ENCODE measurements around the gene OSBPL6. TPM values are rescaled to one million over a fixed set of nuclear protein-coding genes. Genes with fewer than 3 reads are reported as not detected.
A peak's percentile ranks its signal among the peaks of the same experiment; 100 is the strongest.

Gene OSBPL6
- total RNA-seq, 1 donor from 2014 or later, result 14.0 TPM

GRCh38 chr2:178191511-178191910, 2.8 kb upstream of the OSBPL6 start:
- Histone ChIP-seq H3K9ac (no peak overlapping the region), H3K27ac (no peak overlapping the region), H3K27me3 (peaks cover 33% of the 10 kb centered on the region), H3K79me2 (ENCODE audit: low read depth) (peaks cover 7% of the 10 kb centered on the region), H3K9me3 (ENCODE audit: low read depth) (no peaks in the 10 kb centered on the region), H2AFZ (replicated peaks) (no peak overlapping the region), H4K20me1 (ENCODE audit: low read depth) (peaks cover 10% of the 10 kb centered on the region), H3F3A (ENCODE audit: low read depth) (peaks cover 32% of the 10 kb centered on the region), H3K36me3 (no peaks in the 10 kb centered on the region), H3K4me2 (no peak overlapping the region), H3K4me1 (peaks cover 19% of the 10 kb centered on the region), H3K4me3 (no peak overlapping the region)
- TF ChIP-seq EZH2phosphoT487 (IDR thresholded peaks at IDR 0.05) (no peak), EZH2 (IDR thresholded peaks at IDR 0.05) (no peak), CTCF (IDR thresholded peaks at IDR 0.05) (no peak)
- peaks cover 22% of the 10 kb centered on the region for H3K27me3 Mint-ChIP-seq (ENCODE audit: insufficient read depth, low read depth)
- no peak overlapping the region for H3K4me3 Mint-ChIP-seq
- DNase-seq (ENCODE audit: low spot score), result no peak
- H3K27ac Mint-ChIP-seq, result no peak overlapping the region
- no peaks in the 10 kb centered on the region for H3K36me3 Mint-ChIP-seq
- no peaks in the 10 kb centered on the region for H3K9me3 Mint-ChIP-seq
- H3K4me1 Mint-ChIP-seq, result peaks cover 12% of the 10 kb centered on the region

- H3K27me3 Mint-ChIP-seq (ENCODE audit: insufficient read depth, low read depth), result peaks cover 24% of the 10 kb centered on the region
- TF ChIP-seq EZH2 (IDR thresholded peaks at IDR 0.05) (no peak), CTCF (IDR thresholded peaks at IDR 0.05) (no peak), EZH2phosphoT487 (IDR thresholded peaks at IDR 0.05) (no peak)
- no peaks in the 10 kb centered on the region for H3K36me3 ChIP-seq
- H3K9ac ChIP-seq, result no peak overlapping the region
- no peak overlapping the region for H3K27ac ChIP-seq
- H3K4me3 ChIP-seq, result peak overlapping the region; percentile 100
- no peaks in the 10 kb centered on the region for H3K36me3 Mint-ChIP-seq
- no peak for DNase-seq (ENCODE audit: low spot score)
- H3K4me3 Mint-ChIP-seq, result peak overlapping the region; percentile 91
- peaks cover 19% of the 10 kb centered on the region for H3K4me1 Mint-ChIP-seq
- H3K4me2 ChIP-seq, result peak overlapping the region; percentile 88
- H3K27ac Mint-ChIP-seq, result peak overlapping the region; percentile 73
- peaks cover 19% of the 10 kb centered on the region for H3K4me1 ChIP-seq
- peaks cover 14% of the 10 kb centered on the region for H3K79me2 ChIP-seq (ENCODE audit: low read depth)
- H2AFZ ChIP-seq (replicated peaks), result peak overlapping the region; percentile 86
- peaks cover 15% of the 10 kb centered on the region for H4K20me1 ChIP-seq (ENCODE audit: low read depth)
- no peaks in the 10 kb centered on the region for H3K9me3 Mint-ChIP-seq
- peaks cover 32% of the 10 kb centered on the region for H3F3A ChIP-seq (ENCODE audit: low read depth)
- peaks cover 33% of the 10 kb centered on the region for H3K27me3 ChIP-seq
- no peaks in the 10 kb centered on the region for H3K9me3 ChIP-seq (ENCODE audit: low read depth)
Measured at GRCh38 chr2:178193496-178193822, 853 bp upstream of the OSBPL6 start.

- Histone ChIP-seq H2AFZ (replicated peaks) (peak overlapping the region; percentile 100), H4K20me1 (ENCODE audit: low read depth) (peaks cover 15% of the 10 kb centered on the region), H3K4me1 (peaks cover 30% of the 10 kb centered on the region), H3K4me2 (peak overlapping the region; percentile 88), H3K9me3 (ENCODE audit: low read depth) (no peaks in the 10 kb centered on the region), H3K4me3 (peak overlapping the region; percentile 100), H3K79me2 (ENCODE audit: low read depth) (peaks cover 22% of the 10 kb centered on the region), H3K27me3 (peaks cover 33% of the 10 kb centered on the region), H3K36me3 (no peaks in the 10 kb centered on the region), H3K27ac (no peak overlapping the region), H3F3A (ENCODE audit: low read depth) (peaks cover 32% of the 10 kb centered on the region), H3K9ac (peak overlapping the region; percentile 48)
- H3K27ac Mint-ChIP-seq, result peak overlapping the region; percentile 50
- no peaks in the 10 kb centered on the region for H3K9me3 Mint-ChIP-seq
- peaks cover 31% of the 10 kb centered on the region for H3K4me1 Mint-ChIP-seq
- H3K27me3 Mint-ChIP-seq (ENCODE audit: insufficient read depth, low read depth), result peaks cover 21% of the 10 kb centered on the region
- TF ChIP-seq CTCF (IDR thresholded peaks at IDR 0.05), result peak; percentile 3
- TF ChIP-seq EZH2 (IDR thresholded peaks at IDR 0.05), result no peak
- TF ChIP-seq EZH2phosphoT487 (IDR thresholded peaks at IDR 0.05), result no peak
- peak overlapping the region; percentile 94 for H3K4me3 Mint-ChIP-seq
- H3K36me3 Mint-ChIP-seq, result no peaks in the 10 kb centered on the region
- DNase-seq (ENCODE audit: low spot score), result peak; percentile 77
Measured at GRCh38 chr2:178194600-178195389, 483 bp downstream of the OSBPL6 start.

Measured in neural progenitor cell (in vitro differentiated cells).